K562 (cell line): Measurements from ENCODE around the gene DYNLT3.

ENCODE experiments used
- CREM ChIP-seq: IDR thresholded peaks from 2 replicates; pipeline ENCODE4 v1.6.1; 2014; ENCODE audit warnings: antibody characterized with exemption, low read depth
- CUX1 ChIP-seq: fragments of 200-800 bp; sonication (Bioruptor generic); IDR thresholded peaks from 2 replicates; pipeline ENCODE4 v1.6.1; 2016; ENCODE audit warnings: missing genetic modification characterization, missing compliant biosample characterization
- EP300 ChIP-seq: IDR thresholded peaks from 2 replicates; pipeline ENCODE4 v1.6.1; 2012; ENCODE audit warnings: low read length, improper control_type of control experiment
- EZH2 ChIP-seq: IDR thresholded peaks from 2 replicates; pipeline ENCODE4 v1.6.1; 2012; ENCODE audit warnings: low read depth, mild to moderate bottlenecking, inconsistent platforms, low read length, borderline replicate concordance
- KLF16 ChIP-seq: IDR thresholded peaks from 2 replicates; pipeline ENCODE4 v1.6.1; 2016; ENCODE audit warnings: antibody characterized with exemption
- PHB2 ChIP-seq: fragments of 450-650 bp; IDR thresholded peaks from 2 replicates; pipeline ENCODE4 v1.6.1; 2017; ENCODE audit warnings: low read depth
- POLR2A ChIP-seq: fragments of 450-650 bp; conservative IDR thresholded peaks from 2 replicates; pipeline ENCODE4 v1.6.1; 2016
- ZZZ3 ChIP-seq: fragments of 450-650 bp; IDR thresholded peaks from 2 replicates; pipeline ENCODE4 v1.6.1; 2016; ENCODE audit warnings: antibody characterized with exemption, mild to moderate bottlenecking, moderate library complexity
- TF ChIP-seq, protein P1 (sequence below): fragments of 200-600 bp; sonication (generic); IDR thresholded peaks from one replicate; pipeline ENCODE4 v1.6.1; 2012; ENCODE audit warnings: mild to moderate bottlenecking, low read depth, low read length, inconsistent platforms
- TF ChIP-seq, protein P2 (sequence below): sonication (generic); formaldehyde crosslinking; IDR thresholded peaks from 2 replicates; pipeline ENCODE4 v1.8.0; 2022; ENCODE audit warnings: mild to moderate bottlenecking, missing genetic modification reagents
- TF ChIP-seq, protein P3 (sequence below), 3 experiments: IDR thresholded peaks in 2 of 3; conservative IDR thresholded peaks in 1 of 3; 2 replicates each; pipeline ENCODE4 v1.5.1; 2011 to 2012; ENCODE audit warnings: low read length in 3 of 3, mild to moderate bottlenecking in 3 of 3, control low read depth in 2 of 3, improper control_type of control experiment in 1 of 3, inconsistent platforms in 1 of 3, low read depth in 1 of 3, mixed read lengths in 1 of 3, moderate library complexity in 1 of 3; ENCODE audit not compliant: insufficient read depth in 2 of 3

DNA sequence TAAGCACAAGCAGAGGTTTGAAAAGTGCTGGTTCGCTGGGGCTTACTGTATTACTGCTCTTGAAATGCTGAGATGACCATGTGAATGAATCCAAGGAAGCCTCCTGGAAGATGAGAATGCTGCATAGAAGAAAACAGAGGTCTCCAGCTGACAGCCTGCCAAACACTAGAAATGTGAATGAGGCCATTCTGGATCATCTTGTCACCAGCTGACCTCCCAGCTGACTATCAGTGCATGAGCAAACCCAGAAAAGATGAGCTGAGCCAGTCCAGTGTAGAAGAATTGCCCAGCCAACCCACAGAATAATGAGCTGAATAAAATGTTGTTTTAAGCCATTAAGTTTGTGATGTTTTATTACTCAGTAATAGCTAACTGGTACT, 49.1 kb upstream of the DYNLT3 start:
- TF ChIP-seq, protein P1, sequence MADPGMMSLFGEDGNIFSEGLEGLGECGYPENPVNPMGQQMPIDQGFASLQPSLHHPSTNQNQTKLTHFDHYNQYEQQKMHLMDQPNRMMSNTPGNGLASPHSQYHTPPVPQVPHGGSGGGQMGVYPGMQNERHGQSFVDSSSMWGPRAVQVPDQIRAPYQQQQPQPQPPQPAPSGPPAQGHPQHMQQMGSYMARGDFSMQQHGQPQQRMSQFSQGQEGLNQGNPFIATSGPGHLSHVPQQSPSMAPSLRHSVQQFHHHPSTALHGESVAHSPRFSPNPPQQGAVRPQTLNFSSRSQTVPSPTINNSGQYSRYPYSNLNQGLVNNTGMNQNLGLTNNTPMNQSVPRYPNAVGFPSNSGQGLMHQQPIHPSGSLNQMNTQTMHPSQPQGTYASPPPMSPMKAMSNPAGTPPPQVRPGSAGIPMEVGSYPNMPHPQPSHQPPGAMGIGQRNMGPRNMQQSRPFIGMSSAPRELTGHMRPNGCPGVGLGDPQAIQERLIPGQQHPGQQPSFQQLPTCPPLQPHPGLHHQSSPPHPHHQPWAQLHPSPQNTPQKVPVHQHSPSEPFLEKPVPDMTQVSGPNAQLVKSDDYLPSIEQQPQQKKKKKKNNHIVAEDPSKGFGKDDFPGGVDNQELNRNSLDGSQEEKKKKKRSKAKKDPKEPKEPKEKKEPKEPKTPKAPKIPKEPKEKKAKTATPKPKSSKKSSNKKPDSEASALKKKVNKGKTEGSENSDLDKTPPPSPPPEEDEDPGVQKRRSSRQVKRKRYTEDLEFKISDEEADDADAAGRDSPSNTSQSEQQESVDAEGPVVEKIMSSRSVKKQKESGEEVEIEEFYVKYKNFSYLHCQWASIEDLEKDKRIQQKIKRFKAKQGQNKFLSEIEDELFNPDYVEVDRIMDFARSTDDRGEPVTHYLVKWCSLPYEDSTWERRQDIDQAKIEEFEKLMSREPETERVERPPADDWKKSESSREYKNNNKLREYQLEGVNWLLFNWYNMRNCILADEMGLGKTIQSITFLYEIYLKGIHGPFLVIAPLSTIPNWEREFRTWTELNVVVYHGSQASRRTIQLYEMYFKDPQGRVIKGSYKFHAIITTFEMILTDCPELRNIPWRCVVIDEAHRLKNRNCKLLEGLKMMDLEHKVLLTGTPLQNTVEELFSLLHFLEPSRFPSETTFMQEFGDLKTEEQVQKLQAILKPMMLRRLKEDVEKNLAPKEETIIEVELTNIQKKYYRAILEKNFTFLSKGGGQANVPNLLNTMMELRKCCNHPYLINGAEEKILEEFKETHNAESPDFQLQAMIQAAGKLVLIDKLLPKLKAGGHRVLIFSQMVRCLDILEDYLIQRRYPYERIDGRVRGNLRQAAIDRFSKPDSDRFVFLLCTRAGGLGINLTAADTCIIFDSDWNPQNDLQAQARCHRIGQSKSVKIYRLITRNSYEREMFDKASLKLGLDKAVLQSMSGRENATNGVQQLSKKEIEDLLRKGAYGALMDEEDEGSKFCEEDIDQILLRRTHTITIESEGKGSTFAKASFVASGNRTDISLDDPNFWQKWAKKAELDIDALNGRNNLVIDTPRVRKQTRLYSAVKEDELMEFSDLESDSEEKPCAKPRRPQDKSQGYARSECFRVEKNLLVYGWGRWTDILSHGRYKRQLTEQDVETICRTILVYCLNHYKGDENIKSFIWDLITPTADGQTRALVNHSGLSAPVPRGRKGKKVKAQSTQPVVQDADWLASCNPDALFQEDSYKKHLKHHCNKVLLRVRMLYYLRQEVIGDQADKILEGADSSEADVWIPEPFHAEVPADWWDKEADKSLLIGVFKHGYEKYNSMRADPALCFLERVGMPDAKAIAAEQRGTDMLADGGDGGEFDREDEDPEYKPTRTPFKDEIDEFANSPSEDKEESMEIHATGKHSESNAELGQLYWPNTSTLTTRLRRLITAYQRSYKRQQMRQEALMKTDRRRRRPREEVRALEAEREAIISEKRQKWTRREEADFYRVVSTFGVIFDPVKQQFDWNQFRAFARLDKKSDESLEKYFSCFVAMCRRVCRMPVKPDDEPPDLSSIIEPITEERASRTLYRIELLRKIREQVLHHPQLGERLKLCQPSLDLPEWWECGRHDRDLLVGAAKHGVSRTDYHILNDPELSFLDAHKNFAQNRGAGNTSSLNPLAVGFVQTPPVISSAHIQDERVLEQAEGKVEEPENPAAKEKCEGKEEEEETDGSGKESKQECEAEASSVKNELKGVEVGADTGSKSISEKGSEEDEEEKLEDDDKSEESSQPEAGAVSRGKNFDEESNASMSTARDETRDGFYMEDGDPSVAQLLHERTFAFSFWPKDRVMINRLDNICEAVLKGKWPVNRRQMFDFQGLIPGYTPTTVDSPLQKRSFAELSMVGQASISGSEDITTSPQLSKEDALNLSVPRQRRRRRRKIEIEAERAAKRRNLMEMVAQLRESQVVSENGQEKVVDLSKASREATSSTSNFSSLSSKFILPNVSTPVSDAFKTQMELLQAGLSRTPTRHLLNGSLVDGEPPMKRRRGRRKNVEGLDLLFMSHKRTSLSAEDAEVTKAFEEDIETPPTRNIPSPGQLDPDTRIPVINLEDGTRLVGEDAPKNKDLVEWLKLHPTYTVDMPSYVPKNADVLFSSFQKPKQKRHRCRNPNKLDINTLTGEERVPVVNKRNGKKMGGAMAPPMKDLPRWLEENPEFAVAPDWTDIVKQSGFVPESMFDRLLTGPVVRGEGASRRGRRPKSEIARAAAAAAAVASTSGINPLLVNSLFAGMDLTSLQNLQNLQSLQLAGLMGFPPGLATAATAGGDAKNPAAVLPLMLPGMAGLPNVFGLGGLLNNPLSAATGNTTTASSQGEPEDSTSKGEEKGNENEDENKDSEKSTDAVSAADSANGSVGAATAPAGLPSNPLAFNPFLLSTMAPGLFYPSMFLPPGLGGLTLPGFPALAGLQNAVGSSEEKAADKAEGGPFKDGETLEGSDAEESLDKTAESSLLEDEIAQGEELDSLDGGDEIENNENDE: no peak
- TF ChIP-seq CREM: no peak
- TF ChIP-seq, protein P2, sequence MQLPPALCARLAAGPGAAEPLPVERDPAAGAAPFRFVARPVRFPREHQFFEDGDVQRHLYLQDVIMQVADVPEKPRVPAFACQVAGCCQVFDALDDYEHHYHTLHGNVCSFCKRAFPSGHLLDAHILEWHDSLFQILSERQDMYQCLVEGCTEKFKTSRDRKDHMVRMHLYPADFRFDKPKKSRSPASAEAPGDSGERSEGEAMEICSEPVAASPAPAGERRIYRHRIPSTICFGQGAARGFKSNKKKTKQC (CRISPR knock-in tag): no peak
- TF ChIP-seq EP300: no peak
- no peak for TF ChIP-seq PHB2
- TF ChIP-seq, protein P3, sequence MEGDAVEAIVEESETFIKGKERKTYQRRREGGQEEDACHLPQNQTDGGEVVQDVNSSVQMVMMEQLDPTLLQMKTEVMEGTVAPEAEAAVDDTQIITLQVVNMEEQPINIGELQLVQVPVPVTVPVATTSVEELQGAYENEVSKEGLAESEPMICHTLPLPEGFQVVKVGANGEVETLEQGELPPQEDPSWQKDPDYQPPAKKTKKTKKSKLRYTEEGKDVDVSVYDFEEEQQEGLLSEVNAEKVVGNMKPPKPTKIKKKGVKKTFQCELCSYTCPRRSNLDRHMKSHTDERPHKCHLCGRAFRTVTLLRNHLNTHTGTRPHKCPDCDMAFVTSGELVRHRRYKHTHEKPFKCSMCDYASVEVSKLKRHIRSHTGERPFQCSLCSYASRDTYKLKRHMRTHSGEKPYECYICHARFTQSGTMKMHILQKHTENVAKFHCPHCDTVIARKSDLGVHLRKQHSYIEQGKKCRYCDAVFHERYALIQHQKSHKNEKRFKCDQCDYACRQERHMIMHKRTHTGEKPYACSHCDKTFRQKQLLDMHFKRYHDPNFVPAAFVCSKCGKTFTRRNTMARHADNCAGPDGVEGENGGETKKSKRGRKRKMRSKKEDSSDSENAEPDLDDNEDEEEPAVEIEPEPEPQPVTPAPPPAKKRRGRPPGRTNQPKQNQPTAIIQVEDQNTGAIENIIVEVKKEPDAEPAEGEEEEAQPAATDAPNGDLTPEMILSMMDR (IDR thresholded peaks at IDR 0.05 in 2 of 3, conservative IDR thresholded peaks at IDR 0.05 in 1 of 3; ENCODE audit: insufficient read depth in 2 of 3, low read depth in 1 of 3, low read length in 3 of 3): no peak
- TF ChIP-seq ZZZ3: no peak
- TF ChIP-seq CUX1 (CRISPR knock-in tag): no peak
- no peak for TF ChIP-seq POLR2A
- no peak for TF ChIP-seq KLF16
- no peak for TF ChIP-seq EZH2
